Activated CD4-positive, alpha-beta memory T cell treated with anti-CD3 and anti-CD28 coated beads for 36 hours (primary cell): ENCODE measurements around the gene PTN. TPM values are rescaled to one million over a fixed set of nuclear protein-coding genes. Genes with fewer than 3 reads are reported as not detected.
"Not testable (repeated sequence)": the region's sequence is repeated elsewhere in the genome, so short reads cannot be mapped to it uniquely, and the experiment has no call there.

Experiments
- CTCF ChIA-PET: fragments of 350-600 bp; sonication (Branson Sonifier 250); formaldehyde crosslinking; loops from one replicate; lab custom pipeline; 2021; ENCODE audit warnings: antibody characterized with exemption, inconsistent platforms; lab: Charles Lee
- POLR2A ChIA-PET: fragments of 350-600 bp; sonication (Branson Sonifier 250); formaldehyde crosslinking; loops from one replicate; lab custom pipeline; 2021; ENCODE audit warnings: antibody characterized with exemption; lab: Charles Lee
- DNase-seq: peaks from one replicate; pipeline ENCODE4 v3.0.0-alpha.2; 2020
- H3K27ac Mint-ChIP-seq: one replicate; pipeline ENCODE4 v1.8.0; 2021; ENCODE audit warnings: mixed read lengths
- H3K27me3 Mint-ChIP-seq: one replicate; pipeline ENCODE4 v1.8.0; 2021; ENCODE audit warnings: mixed read lengths
- H3K36me3 Mint-ChIP-seq: one replicate; pipeline ENCODE4 v1.8.0; 2021; ENCODE audit warnings: mixed read lengths
- H3K4me1 Mint-ChIP-seq: one replicate; pipeline ENCODE4 v1.8.0; 2021; ENCODE audit warnings: low read depth, mixed read lengths
- H3K4me3 Mint-ChIP-seq: one replicate; pipeline ENCODE4 v1.8.0; 2021; ENCODE audit warnings: mild to moderate bottlenecking, mixed read lengths
- H3K9me3 Mint-ChIP-seq: one replicate; pipeline ENCODE4 v1.8.0; 2021; ENCODE audit warnings: mixed read lengths
- intact Hi-C: fragments of 100-400 bp; cut with micrococcal nuclease; formaldehyde crosslinking; loops from one replicate; pipeline ENCODE4 v1.15.1; 2023
- total RNA-seq, 2 experiments: library from RNA; stranded (reverse); gene quantifications; one replicate each; pipeline ENCODE4 v1.2.3, GENCODE V29; 2021

PTN gene
- total RNA-seq, 2 experiments from 2014 or later: not detected

GRCh38 chr7:137282043-137282442, 61.5 kb downstream of the PTN start:
- Mint-ChIP-seq H3K4me3 (no peak overlapping the region), H3K36me3 (no peaks in the 10 kb centered on the region), H3K9me3 (peaks cover 2% of the 10 kb centered on the region), H3K27me3 (no peaks in the 10 kb centered on the region), H3K27ac (no peak overlapping the region), H3K4me1 (no peaks in the 10 kb centered on the region)
- no peak for DNase-seq
- intact Hi-C loops: no loop called here
- POLR2A ChIA-PET: no interaction called here
- CTCF ChIA-PET: no interaction called here

DNA sequence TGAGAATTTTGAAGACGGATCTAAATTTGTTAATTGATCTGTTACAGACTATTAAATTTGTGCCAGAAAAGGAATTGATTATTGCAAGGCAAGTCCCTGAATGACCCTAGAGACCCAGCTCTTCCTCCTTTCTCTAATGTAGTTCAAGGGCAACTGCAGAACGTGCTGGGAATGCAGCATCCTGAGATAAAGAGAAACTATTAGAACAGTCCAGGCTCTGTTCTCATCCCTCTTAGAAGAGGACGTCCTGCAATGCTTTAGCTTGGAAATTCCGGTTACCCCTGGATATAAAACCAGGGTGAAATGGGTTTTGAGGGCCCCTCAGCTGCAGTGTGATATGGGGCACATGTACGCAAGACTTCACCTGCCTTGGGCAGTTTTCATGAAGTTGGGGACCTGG, 67.3 kb downstream of the PTN start:
- Mint-ChIP-seq H3K4me3 (no peak overlapping the region), H3K27ac (no peak overlapping the region), H3K36me3 (no peaks in the 10 kb centered on the region), H3K9me3 (no peaks in the 10 kb centered on the region), H3K27me3 (no peaks in the 10 kb centered on the region), H3K4me1 (no peaks in the 10 kb centered on the region)
- ChIA-PET CTCF (no interaction called here), POLR2A (no interaction called here)
- intact Hi-C loops: no loop called here
- no peak for DNase-seq

DNA sequence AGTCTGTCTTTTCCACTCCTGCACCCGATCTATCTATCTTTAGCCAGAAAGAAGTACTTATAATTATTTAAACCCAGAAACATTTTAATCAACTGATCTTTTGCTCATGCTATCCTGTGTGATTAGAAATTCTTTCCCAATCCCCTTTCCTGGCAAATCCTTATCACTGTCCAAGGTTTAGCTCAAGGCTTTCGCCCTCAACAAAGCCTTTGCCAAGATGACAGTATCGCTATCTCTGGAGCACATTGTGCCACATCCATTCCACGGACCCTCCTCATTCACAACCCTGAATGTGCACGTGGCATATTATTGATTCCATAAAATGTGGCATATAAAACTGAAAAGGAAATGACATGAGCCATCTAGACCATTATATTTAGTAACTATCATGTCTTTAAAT, 71.3 kb downstream of the PTN start:
- intact Hi-C loops: no loop called here
- DNase-seq: no peak
- no peaks in the 10 kb centered on the region for H3K4me1 Mint-ChIP-seq
- H3K27ac Mint-ChIP-seq: no peak overlapping the region
- H3K27me3 Mint-ChIP-seq: no peaks in the 10 kb centered on the region
- POLR2A ChIA-PET: no interaction called here
- peaks cover 5% of the 10 kb centered on the region for H3K9me3 Mint-ChIP-seq
- CTCF ChIA-PET: no interaction called here
- no peak overlapping the region for H3K4me3 Mint-ChIP-seq
- no peaks in the 10 kb centered on the region for H3K36me3 Mint-ChIP-seq

GRCh38 chr7:137269240-137269639, 74.3 kb downstream of the PTN start:
- Mint-ChIP-seq H3K4me1 (no peaks in the 10 kb centered on the region), H3K27ac (no peak overlapping the region), H3K9me3 (peaks cover 5% of the 10 kb centered on the region), H3K36me3 (no peaks in the 10 kb centered on the region), H3K27me3 (no peaks in the 10 kb centered on the region), H3K4me3 (no peak overlapping the region)
- CTCF ChIA-PET: no interaction called here
- no peak for DNase-seq
- intact Hi-C loops: no loop called here
- POLR2A ChIA-PET: no interaction called here

DNA sequence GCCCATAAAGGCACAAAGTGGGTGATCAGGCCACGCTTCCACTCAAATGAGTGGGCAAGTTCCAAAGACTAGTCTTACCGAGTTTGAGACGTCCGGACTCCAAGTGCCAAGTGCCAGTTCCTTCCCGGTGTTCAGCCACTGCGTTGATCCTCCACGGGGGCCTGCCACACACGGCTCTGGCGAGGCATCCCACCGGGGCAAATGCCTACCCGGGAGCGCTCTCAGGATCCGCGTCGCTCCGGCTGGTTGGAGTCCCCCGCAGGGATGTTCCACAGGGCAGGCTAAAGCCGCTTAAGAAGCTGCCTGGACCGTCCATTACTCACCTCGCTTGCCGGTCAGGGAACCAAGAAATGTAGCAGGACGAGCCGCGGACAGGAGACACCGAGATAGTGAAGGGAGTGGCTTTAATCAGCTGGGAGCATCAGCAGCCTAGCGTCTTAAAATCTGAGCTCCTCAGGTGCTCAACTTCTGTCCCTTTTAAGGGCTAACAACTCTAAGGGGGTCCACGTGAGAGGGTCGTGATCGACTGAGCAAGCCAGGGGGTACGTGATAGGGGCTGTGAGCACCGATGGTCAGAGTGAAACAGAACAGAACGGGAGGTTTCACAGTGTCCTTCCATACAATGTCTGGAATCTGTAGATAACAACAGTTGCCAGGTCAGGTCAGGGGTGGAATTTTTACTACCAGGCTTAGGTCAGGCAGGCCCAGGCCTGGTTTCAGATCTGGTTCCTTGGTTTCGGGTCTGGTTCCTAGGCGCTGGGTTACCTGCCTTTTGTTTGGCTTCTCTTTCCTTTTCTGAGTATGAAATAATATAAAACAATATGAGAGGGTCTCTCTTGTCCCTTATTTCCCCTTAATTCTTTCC, 75.3 kb downstream of the PTN start:
- CTCF ChIA-PET: not testable (repeated sequence)

DNA sequence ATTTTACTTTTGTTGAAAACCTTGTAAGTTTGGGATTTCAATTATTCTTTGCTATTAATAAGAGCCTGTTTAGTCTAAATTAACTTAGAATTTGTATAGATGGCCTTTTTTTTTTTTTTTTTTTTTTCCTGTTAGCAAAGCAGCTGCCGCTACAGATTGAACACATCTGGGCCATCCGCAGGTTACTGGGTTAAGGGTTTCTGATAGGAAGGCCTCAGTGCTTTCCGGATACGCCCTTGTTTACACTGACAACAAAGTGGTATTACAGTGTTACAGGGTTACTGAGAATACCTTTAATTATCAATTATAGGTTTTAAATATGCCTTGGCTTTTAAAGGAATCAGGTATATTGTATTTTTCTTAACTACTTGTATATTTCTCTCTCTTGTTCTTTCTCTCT, 76.8 kb downstream of the PTN start:
- Mint-ChIP-seq H3K4me1 (no peaks in the 10 kb centered on the region), H3K27me3 (no peaks in the 10 kb centered on the region), H3K27ac (no peak overlapping the region), H3K4me3 (no peak overlapping the region), H3K36me3 (no peaks in the 10 kb centered on the region), H3K9me3 (peaks cover 12% of the 10 kb centered on the region)
- no peak for DNase-seq
- intact Hi-C loops: no loop called here
- CTCF ChIA-PET: no interaction called here
- POLR2A ChIA-PET: no interaction called here

More for the DNA sequence above, 75.3 kb downstream of the PTN start:
- H3K27ac Mint-ChIP-seq, H3K4me1 Mint-ChIP-seq, H3K27me3 Mint-ChIP-seq, POLR2A ChIA-PET, DNase-seq, H3K36me3 Mint-ChIP-seq, intact Hi-C loops, H3K4me3 Mint-ChIP-seq, H3K9me3 Mint-ChIP-seq: not testable (repeated sequence)

- CTCF ChIA-PET, H3K4me3 Mint-ChIP-seq, H3K36me3 Mint-ChIP-seq, H3K27me3 Mint-ChIP-seq, POLR2A ChIA-PET, H3K27ac Mint-ChIP-seq, intact Hi-C loops, DNase-seq, H3K4me1 Mint-ChIP-seq: not testable (repeated sequence)
- peaks cover 12% of the 10 kb centered on the region for H3K9me3 Mint-ChIP-seq
Measured at GRCh38 chr7:137265480-137265879, 78.1 kb downstream of the PTN start.

- CTCF ChIA-PET: no interaction called here
- no peaks in the 10 kb centered on the region for H3K27me3 Mint-ChIP-seq
- H3K27ac Mint-ChIP-seq: no peak overlapping the region
- H3K9me3 Mint-ChIP-seq: peaks cover 11% of the 10 kb centered on the region
- no peaks in the 10 kb centered on the region for H3K36me3 Mint-ChIP-seq
- intact Hi-C loops: no loop called here
- POLR2A ChIA-PET: no interaction called here
- no peak for DNase-seq
- H3K4me1 Mint-ChIP-seq: no peaks in the 10 kb centered on the region
- no peak overlapping the region for H3K4me3 Mint-ChIP-seq
Measured at GRCh38 chr7:137262599-137262998, 80.9 kb downstream of the PTN start.

DNA sequence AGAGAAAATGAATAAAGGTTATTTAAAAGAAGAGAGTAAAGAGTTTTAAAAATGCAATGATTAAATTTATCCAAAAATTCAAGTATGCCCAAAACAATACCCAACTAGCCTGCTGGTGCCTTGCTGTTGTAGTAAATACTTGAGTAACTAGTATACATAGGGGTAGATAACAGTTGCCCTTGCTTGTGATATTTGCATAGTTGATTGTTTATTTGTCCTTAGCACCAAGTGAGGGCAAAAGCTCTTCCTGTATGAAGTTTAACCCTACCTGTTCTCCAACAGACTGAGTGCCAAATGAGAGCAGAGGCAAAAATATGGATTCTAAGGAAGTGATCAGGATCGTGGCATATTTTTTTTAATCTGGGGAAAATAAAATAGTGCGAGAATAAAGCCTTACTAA, 85.0 kb downstream of the PTN start:
- intact Hi-C loops: no loop called here
- DNase-seq: no peak
- Mint-ChIP-seq H3K36me3 (no peaks in the 10 kb centered on the region), H3K27me3 (no peaks in the 10 kb centered on the region), H3K27ac (no peak overlapping the region), H3K4me1 (no peaks in the 10 kb centered on the region), H3K9me3 (peaks cover 7% of the 10 kb centered on the region), H3K4me3 (no peak overlapping the region)
- ChIA-PET CTCF (no interaction called here), POLR2A (no interaction called here)

GRCh38 chr7:137254766-137255165, 88.8 kb downstream of the PTN start:
- ChIA-PET CTCF (no interaction called here), POLR2A (no interaction called here)
- no peak overlapping the region for H3K4me3 Mint-ChIP-seq
- H3K27me3 Mint-ChIP-seq: no peaks in the 10 kb centered on the region
- no peaks in the 10 kb centered on the region for H3K4me1 Mint-ChIP-seq
- DNase-seq: no peak
- intact Hi-C loops: no loop called here
- no peak overlapping the region for H3K27ac Mint-ChIP-seq
- no peaks in the 10 kb centered on the region for H3K36me3 Mint-ChIP-seq
- H3K9me3 Mint-ChIP-seq: no peaks in the 10 kb centered on the region

- H3K9me3 Mint-ChIP-seq: peaks cover 2% of the 10 kb centered on the region
- H3K36me3 Mint-ChIP-seq: no peaks in the 10 kb centered on the region
- DNase-seq: no peak
- no peak overlapping the region for H3K27ac Mint-ChIP-seq
- ChIA-PET POLR2A (no interaction called here), CTCF (no interaction called here)
- no peak overlapping the region for H3K4me3 Mint-ChIP-seq
- no peaks in the 10 kb centered on the region for H3K4me1 Mint-ChIP-seq
- no peaks in the 10 kb centered on the region for H3K27me3 Mint-ChIP-seq
- intact Hi-C loops: no loop called here
Measured at GRCh38 chr7:137245890-137246289, 97.6 kb downstream of the PTN start.

DNA sequence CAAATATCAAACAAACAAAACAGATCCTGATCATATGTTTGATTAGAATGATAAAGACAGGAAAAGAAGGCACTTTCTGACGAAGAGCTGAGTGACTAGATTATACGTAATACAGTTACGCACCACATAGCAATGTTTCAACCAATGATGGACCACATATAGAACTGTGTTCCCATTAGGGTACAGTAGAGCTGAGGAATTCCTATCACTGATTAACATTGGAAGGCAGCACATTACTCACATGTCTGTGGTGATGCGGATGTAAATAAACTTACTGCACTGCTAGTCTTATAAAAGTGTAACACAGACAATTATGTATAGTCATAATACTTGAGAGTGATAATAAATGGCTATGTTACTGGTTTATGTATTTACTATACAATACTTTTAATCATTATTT, 98.3 kb downstream of the PTN start:
- no peaks in the 10 kb centered on the region for H3K36me3 Mint-ChIP-seq
- ChIA-PET CTCF (no interaction called here), POLR2A (no interaction called here)
- no peak overlapping the region for H3K4me3 Mint-ChIP-seq
- intact Hi-C loops: no loop called here
- H3K27ac Mint-ChIP-seq: no peak overlapping the region
- H3K4me1 Mint-ChIP-seq: no peaks in the 10 kb centered on the region
- H3K27me3 Mint-ChIP-seq: no peaks in the 10 kb centered on the region
- peaks cover 6% of the 10 kb centered on the region for H3K9me3 Mint-ChIP-seq
- no peak for DNase-seq

GRCh38 chr7:137243741-137244140, 99.8 kb downstream of the PTN start:
- no peak for DNase-seq
- H3K4me1 Mint-ChIP-seq: no peaks in the 10 kb centered on the region
- H3K27ac Mint-ChIP-seq: no peak overlapping the region
- peaks cover 6% of the 10 kb centered on the region for H3K9me3 Mint-ChIP-seq
- ChIA-PET POLR2A (no interaction called here), CTCF (no interaction called here)
- H3K36me3 Mint-ChIP-seq: no peaks in the 10 kb centered on the region
- no peaks in the 10 kb centered on the region for H3K27me3 Mint-ChIP-seq
- H3K4me3 Mint-ChIP-seq: no peak overlapping the region
- intact Hi-C loops: no loop called here
